D721Med (cell line): ENCODE results near the gene SNW1.

Source experiments
- DNase-seq: peaks from one replicate; pipeline ENCODE4 v3.0.0; 2011; ENCODE audit warnings: low spot score; ENCODE audit not compliant: insufficient read length
- FAIRE-seq: peaks from 2 replicates; lab custom pipeline; 2011; peaks lifted over from hg19 to GRCh38; lab: Jason Lieb, UNC
- CTCF ChIP-seq: IDR thresholded peaks from 2 replicates; pipeline ENCODE4 v1.5.1; 2012; ENCODE audit warnings: mild to moderate bottlenecking, control low read depth; ENCODE audit not compliant: insufficient read depth; ENCODE audit errors: missing control alignments

The SNW1 gene

GRCh38 chr14:77741438-77741837 is 19.5 kb downstream of the SNW1 start:
- FAIRE-seq (no peak), DNase-seq (no peak)
- no peak for TF ChIP-seq CTCF

GRCh38 chr14:77738559-77739250 is 22.3 kb downstream of the SNW1 start:
- no peak for TF ChIP-seq CTCF
- no peak for FAIRE-seq
- no peak for DNase-seq

- FAIRE-seq (no peak), DNase-seq (no peak)
- TF ChIP-seq CTCF = no peak
These were observed 29.9 kb downstream of the SNW1 start for GRCh38 chr14:77730976-77731497.

- no peak for DNase-seq
- FAIRE-seq = no peak
- TF ChIP-seq CTCF = no peak
These were observed 38.7 kb downstream of the SNW1 start for GRCh38 chr14:77722301-77722700.

GRCh38 chr14:77721437-77721836 is 39.5 kb downstream of the SNW1 start:
- FAIRE-seq = no peak
- DNase-seq = no peak
- no peak for TF ChIP-seq CTCF

- FAIRE-seq = no peak
- DNase-seq = no peak
- TF ChIP-seq CTCF = no peak
These were observed 43.2 kb downstream of the SNW1 start for GRCh38 chr14:77717608-77718305.

GRCh38 chr14:77714926-77715325 is 46.0 kb downstream of the SNW1 start:
- FAIRE-seq = no peak
- TF ChIP-seq CTCF = no peak

More at GRCh38 chr14:77714926-77715325, 46.0 kb downstream of the SNW1 start:
- no peak for DNase-seq
